GM12873 (cell line): ENCODE measurements around the gene FKBP7.

Source experiments
- CTCF ChIP-seq: IDR thresholded peaks from 2 replicates; pipeline ENCODE4 v1.5.1; 2012; ENCODE audit warnings: low read depth, mild to moderate bottlenecking, moderate library complexity, low read length, control low read depth; ENCODE audit not compliant: insufficient read depth; ENCODE audit errors: missing control alignments

Gene FKBP7

DNA sequence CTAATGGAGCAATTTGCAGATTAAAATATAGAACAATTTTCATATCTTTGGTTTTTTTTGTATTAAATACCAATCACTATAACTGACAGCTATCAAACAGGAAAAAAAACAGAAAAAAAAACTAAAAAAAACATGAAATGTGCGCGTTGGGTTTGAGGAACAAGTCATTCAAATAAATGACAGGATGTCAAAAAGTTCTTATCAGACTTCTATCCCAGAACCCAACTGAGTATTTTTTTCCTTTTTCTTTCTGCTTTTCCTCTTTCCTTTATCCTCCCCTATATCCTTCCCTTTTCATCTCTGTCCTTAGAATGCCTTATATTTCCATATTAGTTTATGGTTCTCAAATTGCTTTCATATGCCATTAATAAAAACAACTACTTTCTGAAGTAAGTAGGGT is 41.7 kb downstream of the FKBP7 start:
- TF ChIP-seq CTCF, result no peak

DNA sequence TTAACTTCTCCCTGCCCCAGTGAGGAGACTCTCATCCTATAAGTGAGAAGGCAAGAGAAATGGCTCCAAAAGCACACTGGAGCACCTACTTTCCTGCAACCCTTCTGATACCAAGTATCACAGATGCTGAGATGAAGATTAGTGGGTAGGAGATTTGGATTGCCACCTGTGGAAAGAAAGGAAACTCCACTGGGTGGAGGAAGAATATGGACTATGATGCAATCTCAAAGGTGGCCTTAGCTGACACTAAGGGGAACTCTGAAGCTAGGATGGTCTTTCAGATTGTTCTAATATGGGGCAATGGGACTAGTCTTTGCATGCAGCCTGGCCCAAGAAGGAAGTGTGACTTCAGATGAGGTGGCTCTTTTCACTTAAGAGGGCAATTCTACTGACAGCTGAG is 49.1 kb downstream of the FKBP7 start:
- TF ChIP-seq CTCF, result no peak

- TF ChIP-seq CTCF, result no peak
Observed at GRCh38 chr2:178428396-178428806, 50.0 kb downstream of the FKBP7 start.

DNA sequence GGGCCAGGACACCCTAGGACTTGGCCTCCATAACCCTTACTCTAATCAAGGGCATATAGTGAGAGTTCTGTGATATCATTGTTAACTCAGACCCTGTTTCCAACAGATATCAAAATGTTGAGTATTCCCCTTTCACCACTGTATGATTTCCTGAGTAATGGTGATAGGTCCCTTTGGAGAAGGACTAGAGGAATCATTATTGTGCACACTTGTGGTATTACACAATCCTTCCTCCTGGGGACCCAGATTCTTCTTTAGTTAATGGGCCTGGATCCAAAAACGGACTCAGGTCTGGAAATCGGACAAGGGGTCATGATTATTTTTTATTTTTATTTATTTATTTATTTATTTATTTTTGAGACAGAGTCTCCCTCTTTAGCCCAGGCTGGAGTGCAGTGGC is 50.9 kb downstream of the FKBP7 start:
- no peak for TF ChIP-seq CTCF

GRCh38 chr2:178426388-178426787 is 52.0 kb downstream of the FKBP7 start:
- no peak for TF ChIP-seq CTCF

GRCh38 chr2:178425255-178425827 is 53.1 kb downstream of the FKBP7 start:
- TF ChIP-seq CTCF, result no peak

DNA sequence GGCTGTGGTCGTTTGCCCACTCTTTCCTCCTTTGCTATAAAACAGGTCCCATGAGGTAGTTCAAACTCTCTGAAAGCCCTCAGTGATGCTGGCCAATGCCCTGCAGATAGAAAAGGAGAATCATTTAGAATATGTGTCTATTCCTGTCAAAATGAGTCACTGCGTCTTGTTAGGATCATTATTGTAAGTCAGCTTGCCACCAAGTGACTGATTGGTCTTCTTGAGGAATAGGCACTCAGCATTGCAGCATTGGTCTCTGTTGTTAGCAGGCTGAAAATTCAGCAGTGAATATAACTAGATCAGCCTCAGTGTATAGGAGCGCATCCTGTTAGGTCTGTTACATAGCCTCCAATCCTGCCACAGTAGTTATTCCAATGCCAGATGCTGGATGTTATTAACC is 56.3 kb downstream of the FKBP7 start:
- no peak for TF ChIP-seq CTCF
